Measurements from ENCODE around the gene WDHD1.
"Not testable (repeated sequence)": the region's sequence is repeated elsewhere in the genome, so short reads cannot be mapped to it uniquely, and the experiment has no call there.

The WDHD1 gene

GRCh38 chr14:54955143-54955542 is 71.8 kb downstream of the WDHD1 start:
- DNase-seq (ENCODE audit: low read depth, low spot score) = no peak

GRCh38 chr14:54953609-54954008 is 73.3 kb downstream of the WDHD1 start:
- DNase-seq (ENCODE audit: low read depth, low spot score) = not testable (repeated sequence)

GRCh38 chr14:54952803-54953202 is 74.1 kb downstream of the WDHD1 start:
- not testable (repeated sequence) for DNase-seq (ENCODE audit: low read depth, low spot score)

GRCh38 chr14:54947230-54947629 is 79.7 kb downstream of the WDHD1 start:
- no peak for DNase-seq (ENCODE audit: low read depth, low spot score)

- no peak for DNase-seq (ENCODE audit: low read depth, low spot score)
Observed at GRCh38 chr14:54946500-54946899, 80.4 kb downstream of the WDHD1 start.

- DNase-seq (ENCODE audit: low read depth, low spot score) = no peak
Observed at GRCh38 chr14:54944737-54945391, 82.0 kb downstream of the WDHD1 start.

GRCh38 chr14:54942913-54943312 is 84.0 kb downstream of the WDHD1 start:
- no peak for DNase-seq (ENCODE audit: low read depth, low spot score)

GRCh38 chr14:54936816-54937215 is 90.1 kb downstream of the WDHD1 start:
- DNase-seq (ENCODE audit: low read depth, low spot score) = no peak

GRCh38 chr14:54935958-54936357 is 90.9 kb downstream of the WDHD1 start:
- no peak for DNase-seq (ENCODE audit: low read depth, low spot score)

- DNase-seq (ENCODE audit: low read depth, low spot score) = no peak
Observed at GRCh38 chr14:54935100-54935499, 91.8 kb downstream of the WDHD1 start.

GRCh38 chr14:54933006-54933405 is 93.9 kb downstream of the WDHD1 start:
- DNase-seq (ENCODE audit: low read depth, low spot score) = no peak

GRCh38 chr14:54931598-54932340 is 95.1 kb downstream of the WDHD1 start:
- DNase-seq (ENCODE audit: low read depth, low spot score) = no peak

GRCh38 chr14:54931101-54931500 is 95.8 kb downstream of the WDHD1 start:
- DNase-seq (ENCODE audit: low read depth, low spot score) = no peak

GRCh38 chr14:54929556-54929955 is 97.3 kb downstream of the WDHD1 start:
- DNase-seq (ENCODE audit: low read depth, low spot score) = no peak

- DNase-seq (ENCODE audit: low read depth, low spot score) = no peak
Observed at GRCh38 chr14:54928216-54928615, 98.7 kb downstream of the WDHD1 start.

GRCh38 chr14:54927551-54927950 is 99.3 kb downstream of the WDHD1 start:
- no peak for DNase-seq (ENCODE audit: low read depth, low spot score)

- DNase-seq (ENCODE audit: low read depth, low spot score) = not testable (repeated sequence)
Observed at GRCh38 chr14:54926570-54926969, 100.3 kb downstream of the WDHD1 start.

GRCh38 chr14:54922598-54922997 is 104.3 kb downstream of the WDHD1 start:
- peak; percentile 8 for DNase-seq (ENCODE audit: low read depth, low spot score)

GRCh38 chr14:54920052-54920451 is 106.8 kb downstream of the WDHD1 start:
- no peak for DNase-seq (ENCODE audit: low read depth, low spot score)

GRCh38 chr14:54919330-54919729 is 107.6 kb downstream of the WDHD1 start:
- no peak for DNase-seq (ENCODE audit: low read depth, low spot score)

- DNase-seq (ENCODE audit: low read depth, low spot score) = no peak
Observed at GRCh38 chr14:54918427-54918826, 108.5 kb downstream of the WDHD1 start.

GRCh38 chr14:54916101-54916500 is 110.8 kb downstream of the WDHD1 start:
- DNase-seq (ENCODE audit: low read depth, low spot score) = no peak

GRCh38 chr14:54909817-54910558 is 116.9 kb downstream of the WDHD1 start:
- no peak for DNase-seq (ENCODE audit: low read depth, low spot score)
